ENCODE data around the gene FNDC3B.

Gene FNDC3B

GRCh38 chr3:172321035-172321434, 281.7 kb downstream of the FNDC3B start:
- peak; percentile 22 to 31 for DNase-seq

- peak in 1 of 2 donors; percentile 55 for DNase-seq
These were observed 284.7 kb downstream of the FNDC3B start for GRCh38 chr3:172323894-172324610.

GRCh38 chr3:172324611-172325203, 285.3 kb downstream of the FNDC3B start:
- DNase-seq = no peak

- no peak for DNase-seq
These were observed 286.1 kb downstream of the FNDC3B start for GRCh38 chr3:172325461-172325860.

- DNase-seq = no peak
These were observed 287.6 kb downstream of the FNDC3B start for GRCh38 chr3:172326993-172327392.

GRCh38 chr3:172328282-172328681, 288.9 kb downstream of the FNDC3B start:
- no peak for DNase-seq

GRCh38 chr3:172329070-172329469, 289.7 kb downstream of the FNDC3B start:
- DNase-seq = no peak

- no peak for DNase-seq
These were observed 291.0 kb downstream of the FNDC3B start for GRCh38 chr3:172330413-172330812.

- peak; percentile 13 to 58 for DNase-seq
These were observed 293.1 kb downstream of the FNDC3B start for GRCh38 chr3:172332256-172333041.

- DNase-seq = no peak
These were observed 293.6 kb downstream of the FNDC3B start for GRCh38 chr3:172333042-172333377.

- DNase-seq = no peak
These were observed 294.5 kb downstream of the FNDC3B start for GRCh38 chr3:172333692-172334457.

- DNase-seq = no peak
These were observed 295.4 kb downstream of the FNDC3B start for GRCh38 chr3:172334671-172335207.

GRCh38 chr3:172339892-172340291, 300.5 kb downstream of the FNDC3B start:
- DNase-seq = no peak

GRCh38 chr3:172340583-172340982, 301.2 kb downstream of the FNDC3B start:
- DNase-seq = no peak

- peak; percentile 46 to 74 for DNase-seq
These were observed 302.2 kb downstream of the FNDC3B start for GRCh38 chr3:172341482-172342059.

- DNase-seq = no peak
These were observed 302.8 kb downstream of the FNDC3B start for GRCh38 chr3:172342097-172342659.

- no peak for DNase-seq
These were observed 303.7 kb downstream of the FNDC3B start for GRCh38 chr3:172343117-172343516.

- DNase-seq = no peak
These were observed 304.6 kb downstream of the FNDC3B start for GRCh38 chr3:172343979-172344378.

- DNase-seq = no peak
These were observed 306.8 kb downstream of the FNDC3B start for GRCh38 chr3:172346161-172346560.

- DNase-seq = no peak
These were observed 308.7 kb downstream of the FNDC3B start for GRCh38 chr3:172347895-172348679.

GRCh38 chr3:172351895-172352466, 312.6 kb downstream of the FNDC3B start:
- no peak for DNase-seq
